Spleen (tissue), 11 donors: Measurements from ENCODE around the gene PPIA. TPM values are rescaled to one million over a fixed set of nuclear protein-coding genes. Genes with fewer than 3 reads are reported as not detected.

Experiments
- DNase-seq: peaks from one replicate; pipeline ENCODE4 v3.0.0-alpha.2; 2020
- H3K27ac ChIP-seq, 8 donors: fragments of 200-600 bp; sonication (generic) in 7 of 8; 1 replicate in 4 of 8; 2 replicates in 4 of 8; pipeline versions ENCODE4 v1.5.0 to v1.8.0; 2016 to 2021; ENCODE audit warnings: inconsistent platforms in 4 of 8, mild to moderate bottlenecking in 4 of 8, moderate library complexity in 1 of 8
- H3K27me3 ChIP-seq, 7 donors: fragments of 200-600 bp; sonication (generic) in 6 of 7; replicated peaks in 1 of 7; 1 replicate in 4 of 7; 2 replicates in 3 of 7; pipeline versions ENCODE4 v1.5.0 to v1.8.0; 2016 to 2021; ENCODE audit warnings: inconsistent platforms in 3 of 7, mild to moderate bottlenecking in 1 of 7
- H3K36me3 ChIP-seq, 6 donors: fragments of 200-600 bp; sonication (generic) in 5 of 6; 1 replicate in 4 of 6; 2 replicates in 2 of 6; pipeline versions ENCODE4 v1.5.0 to v1.8.0; 2016 to 2021; ENCODE audit warnings: inconsistent platforms in 2 of 6
- H3K4me1 ChIP-seq, 6 donors: fragments of 200-600 bp; sonication (generic) in 5 of 6; 1 replicate in 3 of 6; 2 replicates in 3 of 6; pipeline versions ENCODE4 v1.5.0 to v1.8.0; 2016 to 2021; ENCODE audit warnings: inconsistent platforms in 3 of 6
- H3K4me3 ChIP-seq, 8 donors: fragments of 200-600 bp; sonication (generic) in 7 of 8; 1 replicate in 4 of 8; 2 replicates in 4 of 8; pipeline versions ENCODE4 v1.5.0 to v1.8.0; 2016 to 2021; ENCODE audit warnings: inconsistent platforms in 4 of 8, mild to moderate bottlenecking in 4 of 8, moderate library complexity in 2 of 8
- H3K9me3 ChIP-seq, 8 donors: fragments of 200-600 bp; sonication (generic) in 7 of 8; 1 replicate in 4 of 8; 2 replicates in 4 of 8; pipeline versions ENCODE4 v1.5.0 to v1.8.0; 2016 to 2021; ENCODE audit warnings: inconsistent platforms in 4 of 8
- CTCF ChIP-seq, 11 experiments: fragments of 200-600 bp in 7 of 11; fragments of 450-650 bp in 4 of 11; sonication (generic) in 4 of 11; IDR thresholded peaks in 8 of 11; conservative IDR thresholded peaks in 3 of 11; 1 replicate in 7 of 11; 2 replicates in 4 of 11; pipeline versions ENCODE4 v1.4.0 to v1.8.0; 2016 to 2021; ENCODE audit warnings: antibody characterized with exemption in 11 of 11, inconsistent platforms in 4 of 11, mild to moderate bottlenecking in 1 of 11
- POLR2A ChIP-seq, 3 donors: fragments of 450-650 bp; IDR thresholded peaks; one replicate each; pipeline ENCODE4 v1.5.1; 2017; ENCODE audit warnings: antibody characterized with exemption in 3 of 3, mild to moderate bottlenecking in 1 of 3
- POLR2AphosphoS5 ChIP-seq, 3 donors: sonication (generic); formaldehyde crosslinking; IDR thresholded peaks; one replicate each; pipeline ENCODE4 v1.5.1; 2017; ENCODE audit warnings: antibody characterized with exemption in 3 of 3
- WGBS, 5 donors: extraction: QIAGEN DNeasy Blood & Tissue Kit in 3 of 5; methylation state at CpG; one replicate each; pipeline versions ENCODE4 v1.1.5 to v1.1.7; 2013 to 2018; 5-methylcytosine and 5-hydroxymethylcytosine counted together
- intact Hi-C: fragments of 100-400 bp; cut with DNase I; formaldehyde crosslinking; loops from one replicate; pipeline ENCODE4 v1.15.0; 2023; ENCODE audit warnings: low total_unique reads
- polyA plus RNA-seq, 3 donors: library from polyadenylated mRNA; stranded (reverse); fragments of 200-250 nt; gene quantifications; one replicate each; pipeline ENCODE4 v1.2.1, GENCODE V29; 2013
- total RNA-seq, 7 donors: library from RNA; depleted of rRNA in 3 of 7; stranded (reverse); fragments of >200 nt in 3 of 7; fragmentation: NEBNext Ultra II Directional in 4 of 7; extraction: Animal tissue kit (Norgen Biotek cat#: 25700) in 4 of 7; gene quantifications; one replicate each; pipeline versions ENCODE4 v1.1.0 to v1.2.1, GENCODE V29; 2016 to 2021
- donor health status: healthy with polysubstance abuse.
- donor health status: DM: no; HTN: no; CAD: no; lungs with moderate emphysema.
- donor health status: DM: no; HTN: no; CAD: no.
- donor health status: Bipolar disorder and iron deficiency.
- donor health status: healthy.
- donor health status: DM: no; HTN: no; CAD: no.
- donor health status: DM: yes; HTN: yes; CAD: no.

Gene PPIA
- total and polyA plus RNA-seq, 10 donors: 877 to 3,651 (median 1,259) TPM

GRCh38 chr7:44794331-44794730 is 2.1 kb upstream of the PPIA start:
- H3K27ac ChIP-seq: no peak overlapping the region
- H3K36me3 ChIP-seq: peaks cover 0 to 10% (median 5%) of the 10 kb centered on the region in 6 donors
- 68 to 76% (median 70%) methylated on average over 3 of the region's 3 CpGs for WGBS, 5 donors
- H3K9me3 ChIP-seq: no peaks in the 10 kb centered on the region
- TF ChIP-seq POLR2A (IDR thresholded peaks at IDR 0.05) (no peak), POLR2AphosphoS5 (IDR thresholded peaks at IDR 0.05) (no peak), CTCF (IDR thresholded peaks at IDR 0.05 in 8 of 11, conservative IDR thresholded peaks at IDR 0.05 in 3 of 11) (no peak)
- H3K4me3 ChIP-seq: no peak overlapping the region
- no peak for DNase-seq
- peaks cover 22 to 33% (median 30%) of the 10 kb centered on the region in 6 donors for H3K4me1 ChIP-seq
- H3K27me3 ChIP-seq: no peaks in the 10 kb centered on the region
- intact Hi-C loops: no loop called here

- Histone ChIP-seq H3K9me3 (no peaks in the 10 kb centered on the region), H3K36me3 (peaks cover 0 to 27% (median 23%) of the 10 kb centered on the region in 6 donors), H3K4me1 (peaks cover 22 to 46% (median 39%) of the 10 kb centered on the region in 6 donors), H3K27ac (peak overlapping the region; percentile 97 to 100 (median 99)), H3K4me3 (peak overlapping the region; percentile 73 to 98 (median 84)), H3K27me3 (no peaks in the 10 kb centered on the region)
- DNase-seq: no peak
- TF ChIP-seq POLR2AphosphoS5 (IDR thresholded peaks at IDR 0.05) (no peak), POLR2A (IDR thresholded peaks at IDR 0.05) (no peak), CTCF (IDR thresholded peaks at IDR 0.05 in 8 of 11, conservative IDR thresholded peaks at IDR 0.05 in 3 of 11) (no peak)
- WGBS, 5 donors: 0 to 1% (median 1%) methylated on average over 45 to 59 of the region's 59 CpGs
- intact Hi-C loops: loop anchor here (5.0 kb wide), 1 partner anchor 49 kb away; the partner anchor contains the start of gene ZMIZ2
Observed at GRCh38 chr7:44796034-44796503, 412 bp upstream of the PPIA start.

GRCh38 chr7:44797329-44798258 is 1.1 kb downstream of the PPIA start:
- H3K4me3 ChIP-seq: peak overlapping the region; percentile 73 to 98 (median 84)
- H3K4me1 ChIP-seq: peaks cover 22 to 50% (median 39%) of the 10 kb centered on the region in 6 donors
- WGBS, 5 donors: 2 to 5% (median 3%) methylated on average over 26 of the region's 26 CpGs
- DNase-seq: peak; percentile 97
- intact Hi-C loops: loop anchor here (5.0 kb wide), 1 partner anchor 50 kb away; the partner anchor contains the start of gene ZMIZ2
- no peaks in the 10 kb centered on the region for H3K27me3 ChIP-seq
- H3K9me3 ChIP-seq: no peaks in the 10 kb centered on the region
- TF ChIP-seq POLR2A (IDR thresholded peaks at IDR 0.05) (peak in 1 of 3 donors; percentile 20), CTCF (IDR thresholded peaks at IDR 0.05 in 8 of 11, conservative IDR thresholded peaks at IDR 0.05 in 3 of 11) (peak in 10 of 11 experiments; percentile 24 to 78 (median 58)), POLR2AphosphoS5 (IDR thresholded peaks at IDR 0.05) (peak; percentile 86 to 90 (median 87))
- H3K36me3 ChIP-seq: peaks cover 0 to 43% (median 38%) of the 10 kb centered on the region in 6 donors
- H3K27ac ChIP-seq: peak overlapping the region; percentile 97 to 100 (median 99)
